Measurements from ENCODE around the gene ALKBH4.

ALKBH4 gene

GRCh38 chr7:102452451-102452850 is 12.2 kb downstream of the ALKBH4 start:
- no peak for DNase-seq

DNA sequence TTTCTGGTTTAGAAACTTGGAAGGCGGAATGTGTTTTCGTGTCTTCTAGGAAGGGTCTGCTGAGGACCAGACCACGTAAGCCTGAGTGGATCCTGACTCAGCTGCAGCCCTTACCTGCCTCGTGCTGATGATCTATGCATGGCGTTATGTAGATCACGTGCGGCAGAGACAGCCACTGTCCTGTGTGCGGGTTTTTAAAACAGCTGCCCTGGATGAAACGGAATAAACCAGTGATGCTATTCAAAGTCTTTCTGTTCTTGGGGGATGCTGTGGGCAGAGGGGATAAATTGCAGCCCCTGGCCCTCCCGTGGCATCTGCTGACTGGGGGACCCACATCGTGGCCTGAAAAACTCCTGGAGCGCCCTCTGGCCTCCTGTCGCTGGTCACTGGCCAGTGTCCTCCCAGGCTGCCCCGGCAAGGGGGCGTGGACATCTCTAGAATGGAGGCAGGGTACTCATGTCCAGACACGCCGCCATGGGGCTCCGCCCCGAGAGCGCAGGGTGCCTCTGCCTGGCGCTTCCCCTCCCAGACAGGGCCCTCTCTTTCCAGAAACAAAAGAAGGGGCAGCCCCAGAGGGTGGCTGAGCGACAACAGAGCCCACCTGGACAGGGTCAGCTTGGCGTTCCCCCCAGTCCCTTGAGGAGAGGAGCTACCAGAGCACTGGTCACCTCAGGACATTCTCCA is 13.2 kb downstream of the ALKBH4 start:
- DNase-seq = no peak

GRCh38 chr7:102450242-102450641 is 14.4 kb downstream of the ALKBH4 start:
- no peak for DNase-seq

GRCh38 chr7:102449136-102449535 is 15.5 kb downstream of the ALKBH4 start:
- DNase-seq = no peak

DNA sequence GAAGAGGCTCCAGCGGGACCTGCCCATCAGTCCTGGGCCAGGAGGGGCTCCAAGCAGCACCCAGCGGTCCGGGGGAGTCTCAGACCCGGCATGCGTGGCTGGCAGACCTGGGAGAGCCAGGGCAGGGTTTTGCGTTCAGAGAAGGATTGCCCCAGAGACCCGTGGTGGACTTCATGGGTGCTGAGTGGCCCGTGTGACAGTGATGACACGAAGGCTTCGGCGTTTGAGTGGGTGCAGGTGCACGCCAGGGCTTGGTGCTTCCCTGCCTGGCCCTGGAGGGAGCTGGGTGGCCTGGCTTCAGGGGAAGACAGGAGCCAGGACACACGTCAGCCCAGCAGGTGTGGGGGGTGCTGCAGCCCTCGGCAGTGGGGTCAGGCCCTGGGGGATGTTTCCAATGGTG is 17.4 kb downstream of the ALKBH4 start:
- DNase-seq = no peak

DNA sequence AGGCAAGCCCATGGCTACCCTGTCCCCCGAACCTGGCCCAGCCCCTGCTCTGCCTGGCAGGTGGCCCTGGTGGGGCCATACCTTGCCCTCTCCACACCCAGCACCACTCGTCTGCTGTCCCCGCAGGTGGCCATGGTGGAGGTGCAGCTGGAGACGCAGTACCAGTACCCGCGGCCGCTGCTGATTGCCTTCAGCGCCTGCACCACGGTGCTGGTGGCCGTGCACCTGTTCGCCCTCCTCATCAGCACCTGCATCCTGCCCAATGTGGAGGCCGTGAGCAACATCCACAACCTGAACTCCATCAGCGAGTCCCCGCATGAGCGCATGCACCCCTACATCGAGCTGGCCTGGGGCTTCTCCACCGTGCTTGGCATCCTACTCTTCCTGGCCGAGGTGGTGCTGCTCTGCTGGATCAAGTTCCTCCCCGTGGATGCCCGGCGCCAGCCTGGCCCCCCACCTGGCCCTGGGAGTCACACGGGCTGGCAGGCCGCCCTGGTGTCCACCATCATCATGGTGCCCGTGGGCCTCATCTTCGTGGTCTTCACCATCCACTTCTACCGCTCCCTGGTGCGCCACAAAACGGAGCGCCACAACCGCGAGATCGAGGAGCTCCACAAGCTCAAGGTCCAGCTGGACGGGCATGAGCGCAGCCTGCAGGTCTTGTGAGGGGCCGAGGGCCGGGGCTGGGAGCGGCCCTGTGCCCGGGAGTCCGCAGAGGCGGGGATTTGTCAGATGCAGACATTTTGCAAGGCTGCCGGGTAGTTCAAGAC is 18.1 kb downstream of the ALKBH4 start:
- DNase-seq = no peak

- no peak for DNase-seq
Measured at GRCh38 chr7:102445674-102446071, 19.0 kb downstream of the ALKBH4 start.

DNA sequence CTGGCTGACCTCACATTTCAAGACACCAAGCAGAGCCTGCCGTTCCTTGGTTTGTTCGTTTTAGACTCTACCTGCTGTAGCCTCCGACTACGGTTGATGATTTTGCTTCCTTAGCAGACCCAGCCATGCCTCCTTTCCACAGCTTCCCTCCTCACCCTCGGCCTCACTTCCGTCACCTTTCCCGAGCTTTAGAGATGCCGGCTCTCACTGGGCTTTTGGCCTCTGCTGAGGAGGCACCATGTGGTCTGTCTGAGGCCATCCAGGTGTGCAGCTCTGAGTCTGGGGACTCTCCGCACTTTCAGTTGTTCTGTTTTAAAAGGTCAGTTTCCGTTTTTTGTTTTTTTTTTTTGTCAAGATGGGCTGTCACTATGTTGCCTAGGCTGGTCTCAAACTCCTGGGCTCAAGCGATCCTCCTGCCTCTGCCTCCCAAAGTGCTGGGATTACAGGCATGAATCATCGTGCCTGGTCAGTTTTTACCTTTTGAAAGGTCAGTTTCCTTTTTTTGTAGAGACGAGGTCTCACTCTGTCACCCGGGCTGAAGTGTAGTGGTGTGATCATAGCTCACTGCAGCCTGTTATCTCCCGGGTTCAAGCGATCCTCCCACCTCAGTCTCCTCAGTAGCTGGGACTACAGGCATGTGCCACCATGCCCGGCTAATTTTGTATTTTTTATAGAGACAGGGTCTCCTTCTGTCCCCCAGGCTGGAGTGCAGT is 19.5 kb downstream of the ALKBH4 start:
- DNase-seq = no peak

DNA sequence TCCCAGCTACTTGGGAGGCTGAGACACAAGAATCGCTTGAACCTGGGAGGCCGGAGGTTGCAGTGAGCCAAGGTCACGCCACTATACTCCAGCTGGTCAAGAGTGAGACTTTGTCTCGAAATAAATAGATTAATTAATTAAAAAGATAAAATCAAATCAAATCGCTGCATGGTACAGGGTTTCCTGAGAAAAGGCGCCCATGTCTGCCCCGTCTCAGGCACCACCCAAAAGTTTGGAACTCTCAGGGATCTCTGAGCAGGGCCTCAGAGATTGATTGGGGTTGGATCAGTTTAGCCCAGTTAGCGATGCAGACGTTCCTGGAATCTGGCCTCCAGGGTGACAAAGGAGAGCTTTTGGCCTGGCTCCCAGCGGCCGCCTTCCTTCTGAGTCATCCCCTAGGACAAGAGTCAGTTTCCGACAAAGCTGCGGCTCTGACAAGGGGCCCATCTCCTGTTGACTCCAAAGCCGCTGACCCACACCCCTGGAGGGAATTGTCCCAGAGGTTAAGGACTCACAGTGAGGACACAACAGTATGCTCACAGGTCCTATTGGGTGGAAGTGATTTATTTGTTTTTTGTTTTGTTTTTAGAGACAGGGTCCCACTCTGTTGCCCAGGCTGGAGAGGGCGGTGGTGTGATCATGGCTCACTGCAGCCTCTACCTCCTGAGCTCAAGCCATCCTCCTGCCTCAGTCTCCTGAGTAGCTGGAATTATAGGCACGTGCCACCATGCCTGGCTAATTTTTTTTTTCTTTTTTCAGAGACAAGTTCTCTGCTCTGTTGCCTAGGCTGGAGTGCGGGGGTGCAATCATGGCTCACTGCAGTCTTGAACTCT is 24.5 kb downstream of the ALKBH4 start:
- no peak for DNase-seq

GRCh38 chr7:102436118-102436517 is 28.5 kb downstream of the ALKBH4 start:
- DNase-seq = no peak

GRCh38 chr7:102434039-102434486 is 30.6 kb downstream of the ALKBH4 start:
- DNase-seq = no peak

- peak; percentile 91 for DNase-seq
Measured at GRCh38 chr7:102433219-102434038, 31.2 kb downstream of the ALKBH4 start, which contains the start of gene ORAI2. Gene ORAI2 (plus strand): TSS chr7:102433575. CDS start chr7:102438957, 5,382 bp downstream.

DNA sequence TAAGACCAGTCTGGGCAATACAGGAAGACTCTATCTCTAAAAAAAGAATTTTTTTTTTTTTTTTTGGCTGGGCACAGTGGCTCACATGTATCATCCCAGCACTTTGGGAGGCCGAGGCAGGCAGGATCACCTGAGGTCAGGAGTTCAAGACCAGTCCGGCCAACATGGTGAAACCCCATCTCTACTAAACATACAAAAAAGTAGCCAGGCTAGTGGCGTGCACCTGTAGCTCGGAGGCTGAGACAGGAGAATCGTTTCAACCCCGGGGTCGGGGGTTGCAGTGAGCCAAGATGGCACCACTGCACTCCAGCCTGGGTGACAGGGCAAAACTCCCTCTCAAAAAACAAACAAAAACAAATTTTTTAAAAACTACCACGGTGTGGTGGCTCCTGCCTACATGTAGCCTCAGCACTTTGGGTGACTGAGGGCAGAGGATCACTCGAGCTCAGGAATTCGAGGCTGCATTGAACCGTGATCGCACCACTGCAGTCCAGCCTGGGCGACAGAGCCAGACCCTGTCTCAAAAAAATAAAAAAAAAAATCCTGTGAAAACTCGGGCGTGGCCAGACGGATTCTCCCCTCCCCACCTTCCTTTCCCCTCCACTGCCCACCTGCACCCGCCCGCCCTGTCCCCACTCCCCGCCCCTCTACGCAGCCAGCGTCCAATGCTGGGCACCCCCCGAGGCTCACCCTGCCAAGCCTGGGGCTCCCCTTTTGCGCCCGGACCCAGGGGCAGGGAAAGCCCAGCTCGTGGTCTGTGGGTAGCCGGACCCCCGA is 32.0 kb downstream of the ALKBH4 start:
- DNase-seq = no peak

DNA sequence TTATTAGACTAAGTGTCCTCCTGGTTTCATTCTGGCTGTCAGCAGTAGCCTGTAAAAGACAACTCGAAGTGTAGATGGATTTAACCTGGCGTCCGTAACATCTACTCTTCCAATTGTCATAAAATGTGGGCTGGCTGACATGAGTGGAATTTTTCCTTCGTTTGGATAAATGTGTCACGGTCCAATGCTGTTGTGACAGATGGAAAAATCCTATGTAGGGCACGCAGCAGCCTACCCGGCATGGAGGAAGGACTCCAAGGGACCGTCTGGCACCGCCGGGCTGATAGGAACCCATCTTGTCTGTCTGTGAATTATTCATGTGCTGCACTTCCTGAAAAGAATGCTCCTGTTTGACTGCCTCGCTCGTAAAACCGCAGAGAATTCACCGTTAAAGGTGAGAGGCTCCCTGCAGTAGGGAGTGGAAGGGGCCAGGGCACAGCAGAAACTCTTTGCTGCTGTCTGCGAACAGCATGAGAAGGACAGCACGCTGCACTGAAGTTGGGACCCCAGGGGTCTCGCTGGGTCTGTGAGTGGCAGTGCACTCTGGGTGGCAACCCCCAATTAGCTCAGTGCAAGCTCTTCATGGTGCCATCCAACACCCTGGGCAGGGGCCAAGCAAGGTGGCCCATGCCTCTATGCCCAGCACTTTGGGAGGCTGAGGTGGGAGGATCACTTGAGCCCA is 32.9 kb downstream of the ALKBH4 start:
- DNase-seq = peak; percentile 58

DNA sequence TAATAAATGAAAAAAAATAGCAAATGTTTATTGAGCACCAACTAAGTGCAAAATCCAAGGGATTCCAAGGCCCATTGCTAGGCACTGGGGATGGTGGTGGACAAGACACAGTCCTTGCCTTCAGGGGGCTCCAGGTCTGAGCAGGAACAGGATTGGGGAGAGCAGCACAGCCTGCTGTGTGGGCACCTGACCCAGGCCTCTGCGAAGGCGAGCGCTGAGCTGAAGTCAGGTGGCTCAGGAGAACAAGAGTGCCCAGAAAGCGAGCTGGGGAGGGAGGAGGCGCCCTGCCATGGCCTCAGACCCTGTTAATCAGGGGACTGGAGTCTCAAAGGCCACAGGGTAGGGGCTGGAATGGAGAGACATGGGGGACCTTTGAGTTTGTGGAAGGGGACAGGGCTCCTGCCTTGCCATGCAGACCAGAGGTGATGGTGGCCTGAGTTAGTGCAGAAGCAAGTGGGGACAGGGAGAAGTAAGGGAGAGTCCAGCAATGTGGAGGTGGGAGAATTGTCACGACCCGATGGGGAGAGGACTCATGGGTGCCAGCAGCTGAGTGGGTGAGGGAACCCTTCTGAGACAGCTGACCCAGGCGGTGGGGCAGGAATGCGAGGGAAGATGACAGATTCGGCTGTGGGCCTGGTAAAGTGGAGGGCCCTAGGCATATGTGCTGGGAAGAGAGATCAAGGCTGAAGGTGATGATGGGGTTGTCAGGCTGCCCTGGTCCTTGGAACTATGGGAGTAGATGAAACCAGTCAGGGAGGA is 35.3 kb downstream of the ALKBH4 start:
- no peak for DNase-seq

DNA sequence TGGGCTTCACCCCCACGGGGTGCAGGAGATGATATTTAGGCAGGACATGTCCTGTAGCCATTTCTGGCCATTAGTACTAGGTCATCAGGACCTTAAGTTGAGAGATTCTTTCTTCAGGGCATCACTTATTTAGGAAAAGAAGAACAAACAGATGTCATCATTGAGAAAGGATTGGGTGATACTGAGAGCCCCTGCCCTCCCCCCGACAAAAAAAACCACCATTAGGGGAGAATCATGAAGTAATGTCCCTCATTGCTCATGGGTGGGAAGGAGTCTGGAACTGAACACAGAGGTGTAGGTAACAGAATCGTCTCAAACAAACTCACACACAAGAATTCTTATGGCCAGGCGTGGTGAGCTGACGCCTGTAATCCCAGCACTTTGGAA is 37.7 kb downstream of the ALKBH4 start:
- no peak for DNase-seq

GRCh38 chr7:102426268-102427018 is 38.2 kb downstream of the ALKBH4 start:
- DNase-seq = peak; percentile 43

- DNase-seq = peak; percentile 77
Measured at GRCh38 chr7:102425639-102426267, 38.9 kb downstream of the ALKBH4 start.
